HepG2 (cell line): ENCODE results near the gene POU3F3. TPM values are rescaled to one million over a fixed set of nuclear protein-coding genes. Genes with fewer than 3 reads are reported as not detected.

Source experiments
- MZF1 ChIP-seq: sonication (generic); formaldehyde crosslinking; IDR thresholded peaks from 2 replicates; pipeline ENCODE4 v1.8.1; 2023; ENCODE audit warnings: mild to moderate bottlenecking, missing genetic modification reagents, borderline replicate concordance
- PPARG ChIP-seq: conservative IDR thresholded peaks from 2 replicates; pipeline ENCODE4 v1.6.1; 2016; ENCODE audit warnings: missing biosample characterization, missing genetic modification reagents
- polyA plus RNA-seq, 8 experiments: library from polyadenylated mRNA; depleted of rRNA in 3 of 8; stranded (reverse) in 7 of 8; unstranded in 1 of 8; fragments of >200 nt; fragmentation: Illumina TruSeq in 4 of 8; extraction: Trizol in 4 of 8; gene quantifications; 2 replicates each; pipeline versions ENCODE4 v1.2.1 to v1.2.3, GENCODE V29; 2011 to 2016; ENCODE audit warnings: low read depth in 4 of 8, missing spikeins in 1 of 8, mixed read lengths in 1 of 8; ENCODE audit not compliant: insufficient read depth in 1 of 8
- total RNA-seq, 5 experiments: library from RNA; depleted of rRNA; stranded (reverse); fragments of >200 nt; fragmentation: Illumina TruSeq; extraction: Trizol; gene quantifications; 2 replicates each; pipeline ENCODE4 v1.2.3, GENCODE V29; 2016; ENCODE audit warnings: low read depth in 1 of 5
- TF ChIP-seq, protein P1 (sequence below): sonication (generic); formaldehyde crosslinking; IDR thresholded peaks from 2 replicates; pipeline ENCODE4 v1.5.1; 2020; ENCODE audit warnings: mild to moderate bottlenecking, moderate library complexity, missing genetic modification reagents
- TF ChIP-seq, protein P2 (sequence below): sonication (generic); formaldehyde crosslinking; IDR thresholded peaks from 2 replicates; pipeline ENCODE4 v1.5.1; 2020; ENCODE audit warnings: mild to moderate bottlenecking, missing genetic modification reagents, borderline replicate concordance
- TF ChIP-seq, protein P3 (sequence below): sonication (generic); formaldehyde crosslinking; IDR thresholded peaks from 2 replicates; pipeline ENCODE4 v1.4.0; 2020; ENCODE audit warnings: missing genetic modification reagents
- TF ChIP-seq, protein P4 (sequence below): fragments of 450-650 bp; IDR thresholded peaks from 2 replicates; pipeline ENCODE4 v1.6.1; 2017; ENCODE audit warnings: mild to moderate bottlenecking

POU3F3 gene
- total and polyA plus RNA-seq, 2 of the 13 experiments (the other 11 are each of a cell fraction or from before 2014, with no cell fraction given) = not detected

DNA sequence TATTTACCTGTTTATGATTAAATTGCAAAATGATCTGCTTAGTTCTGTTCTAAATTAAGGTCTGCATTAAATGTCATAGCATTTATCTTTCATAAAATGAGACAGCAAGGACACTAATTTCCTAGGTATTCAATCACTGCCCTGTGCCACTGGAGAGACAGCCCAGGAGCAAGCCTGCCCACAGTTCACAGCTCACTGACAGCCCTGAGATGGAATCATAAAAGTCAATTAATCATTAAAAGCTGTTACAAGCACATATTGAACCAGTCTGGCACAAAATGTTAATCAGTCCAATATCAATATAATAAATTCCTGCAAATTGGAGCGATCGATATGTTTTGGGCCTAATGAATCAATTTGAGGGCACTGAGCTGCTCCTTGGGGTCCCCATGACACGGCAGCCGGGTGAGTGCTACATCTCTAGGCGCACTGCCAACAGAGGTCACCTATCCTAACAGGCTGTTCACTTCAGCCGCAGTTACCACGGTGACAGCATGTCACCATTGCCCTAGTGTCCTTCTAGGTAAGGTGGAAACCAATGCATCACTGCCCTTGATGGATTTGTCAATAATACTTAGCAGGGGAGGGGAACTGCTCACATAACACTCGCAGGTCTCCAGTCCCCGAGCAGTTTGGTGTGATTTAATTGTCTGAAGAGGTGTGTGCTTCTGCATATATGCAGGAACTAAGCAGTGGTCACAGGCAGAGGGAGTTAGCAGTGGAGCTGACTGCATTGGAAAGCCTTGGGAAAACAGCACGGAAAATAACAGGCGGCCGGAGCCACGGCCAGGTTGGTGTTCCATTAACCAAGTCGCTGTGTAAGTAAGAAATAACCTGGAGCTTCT lies 47.3 kb downstream of the POU3F3 start (continued):
- TF ChIP-seq, protein P1, sequence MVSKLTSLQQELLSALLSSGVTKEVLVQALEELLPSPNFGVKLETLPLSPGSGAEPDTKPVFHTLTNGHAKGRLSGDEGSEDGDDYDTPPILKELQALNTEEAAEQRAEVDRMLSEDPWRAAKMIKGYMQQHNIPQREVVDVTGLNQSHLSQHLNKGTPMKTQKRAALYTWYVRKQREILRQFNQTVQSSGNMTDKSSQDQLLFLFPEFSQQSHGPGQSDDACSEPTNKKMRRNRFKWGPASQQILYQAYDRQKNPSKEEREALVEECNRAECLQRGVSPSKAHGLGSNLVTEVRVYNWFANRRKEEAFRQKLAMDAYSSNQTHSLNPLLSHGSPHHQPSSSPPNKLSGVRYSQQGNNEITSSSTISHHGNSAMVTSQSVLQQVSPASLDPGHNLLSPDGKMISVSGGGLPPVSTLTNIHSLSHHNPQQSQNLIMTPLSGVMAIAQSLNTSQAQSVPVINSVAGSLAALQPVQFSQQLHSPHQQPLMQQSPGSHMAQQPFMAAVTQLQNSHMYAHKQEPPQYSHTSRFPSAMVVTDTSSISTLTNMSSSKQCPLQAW = no peak
- TF ChIP-seq, protein P2, sequence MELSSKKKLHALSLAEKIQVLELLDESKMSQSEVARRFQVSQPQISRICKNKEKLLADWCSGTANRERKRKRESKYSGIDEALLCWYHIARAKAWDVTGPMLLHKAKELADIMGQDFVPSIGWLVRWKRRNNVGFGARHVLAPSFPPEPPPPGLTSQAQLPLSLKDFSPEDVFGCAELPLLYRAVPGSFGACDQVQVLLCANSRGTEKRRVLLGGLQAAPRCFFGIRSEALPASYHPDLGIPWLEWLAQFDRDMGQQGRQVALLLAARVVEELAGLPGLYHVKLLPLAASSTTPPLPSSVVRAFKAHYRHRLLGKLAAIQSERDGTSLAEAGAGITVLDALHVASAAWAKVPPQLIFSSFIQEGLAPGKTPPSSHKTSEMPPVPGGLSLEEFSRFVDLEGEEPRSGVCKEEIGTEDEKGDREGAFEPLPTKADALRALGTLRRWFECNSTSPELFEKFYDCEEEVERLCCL (CRISPR knock-in tag) = no peak
- TF ChIP-seq, protein P3, sequence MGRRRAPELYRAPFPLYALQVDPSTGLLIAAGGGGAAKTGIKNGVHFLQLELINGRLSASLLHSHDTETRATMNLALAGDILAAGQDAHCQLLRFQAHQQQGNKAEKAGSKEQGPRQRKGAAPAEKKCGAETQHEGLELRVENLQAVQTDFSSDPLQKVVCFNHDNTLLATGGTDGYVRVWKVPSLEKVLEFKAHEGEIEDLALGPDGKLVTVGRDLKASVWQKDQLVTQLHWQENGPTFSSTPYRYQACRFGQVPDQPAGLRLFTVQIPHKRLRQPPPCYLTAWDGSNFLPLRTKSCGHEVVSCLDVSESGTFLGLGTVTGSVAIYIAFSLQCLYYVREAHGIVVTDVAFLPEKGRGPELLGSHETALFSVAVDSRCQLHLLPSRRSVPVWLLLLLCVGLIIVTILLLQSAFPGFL (CRISPR knock-in tag) = no peak
- TF ChIP-seq MZF1 (CRISPR knock-in tag) = no peak
- TF ChIP-seq, protein P4, sequence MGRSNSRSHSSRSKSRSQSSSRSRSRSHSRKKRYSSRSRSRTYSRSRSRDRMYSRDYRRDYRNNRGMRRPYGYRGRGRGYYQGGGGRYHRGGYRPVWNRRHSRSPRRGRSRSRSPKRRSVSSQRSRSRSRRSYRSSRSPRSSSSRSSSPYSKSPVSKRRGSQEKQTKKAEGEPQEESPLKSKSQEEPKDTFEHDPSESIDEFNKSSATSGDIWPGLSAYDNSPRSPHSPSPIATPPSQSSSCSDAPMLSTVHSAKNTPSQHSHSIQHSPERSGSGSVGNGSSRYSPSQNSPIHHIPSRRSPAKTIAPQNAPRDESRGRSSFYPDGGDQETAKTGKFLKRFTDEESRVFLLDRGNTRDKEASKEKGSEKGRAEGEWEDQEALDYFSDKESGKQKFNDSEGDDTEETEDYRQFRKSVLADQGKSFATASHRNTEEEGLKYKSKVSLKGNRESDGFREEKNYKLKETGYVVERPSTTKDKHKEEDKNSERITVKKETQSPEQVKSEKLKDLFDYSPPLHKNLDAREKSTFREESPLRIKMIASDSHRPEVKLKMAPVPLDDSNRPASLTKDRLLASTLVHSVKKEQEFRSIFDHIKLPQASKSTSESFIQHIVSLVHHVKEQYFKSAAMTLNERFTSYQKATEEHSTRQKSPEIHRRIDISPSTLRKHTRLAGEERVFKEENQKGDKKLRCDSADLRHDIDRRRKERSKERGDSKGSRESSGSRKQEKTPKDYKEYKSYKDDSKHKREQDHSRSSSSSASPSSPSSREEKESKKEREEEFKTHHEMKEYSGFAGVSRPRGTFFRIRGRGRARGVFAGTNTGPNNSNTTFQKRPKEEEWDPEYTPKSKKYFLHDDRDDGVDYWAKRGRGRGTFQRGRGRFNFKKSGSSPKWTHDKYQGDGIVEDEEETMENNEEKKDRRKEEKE = no peak
- TF ChIP-seq PPARG (CRISPR knock-in tag) = no peak
